ENCODE data around the gene CRACDL.

GRCh38 chr2:98876741-98877140 lies 59.3 kb downstream of the CRACDL start:
- TF ChIP-seq CTCF (IDR thresholded peaks at IDR 0.05), result no peak
- TF ChIP-seq POLR2A (IDR thresholded peaks at IDR 0.05), result no peak
